Thyroid gland (tissue), 4 donors: Measurements from ENCODE around the gene DNAH3. TPM values are rescaled to one million over a fixed set of nuclear protein-coding genes. Genes with fewer than 3 reads are reported as not detected.
A peak's percentile ranks its signal among the peaks of the same experiment; 100 is the strongest.

Source experiments
- DNase-seq, 2 donors: peaks; one replicate each; pipeline ENCODE4 v3.0.0-alpha.2; 2019
- H3K27ac ChIP-seq, 3 donors: fragments of 200-600 bp; sonication (generic); 1 replicate in 2 of 3; 2 replicates in 1 of 3; pipeline ENCODE4 v1.5.1; 2016 to 2019; ENCODE audit warnings: mild to moderate bottlenecking in 1 of 3, moderate library complexity in 1 of 3
- H3K27me3 ChIP-seq: fragments of 200-600 bp; sonication (generic); one replicate; pipeline ENCODE4 v1.5.1; 2019
- H3K36me3 ChIP-seq, 2 donors: fragments of 200-600 bp; sonication (generic); one replicate each; pipeline ENCODE4 v1.5.1; 2016 to 2019
- H3K4me1 ChIP-seq, 2 donors: fragments of 200-600 bp; sonication (generic); one replicate each; pipeline ENCODE4 v1.5.1; 2017 to 2019
- H3K4me3 ChIP-seq, 3 donors: fragments of 200-600 bp; sonication (generic); replicated peaks in 1 of 3; 1 replicate in 2 of 3; 2 replicates in 1 of 3; pipeline ENCODE4 v1.5.1; 2016; ENCODE audit warnings: mild to moderate bottlenecking in 1 of 3
- H3K9me3 ChIP-seq: fragments of 200-600 bp; sonication (generic); one replicate; pipeline ENCODE4 v1.5.1; 2017
- POLR2A ChIP-seq, 2 donors: fragments of 450-650 bp; IDR thresholded peaks; one replicate each; pipeline ENCODE4 v1.6.1; 2017; ENCODE audit warnings: antibody characterized with exemption in 2 of 2, mild to moderate bottlenecking in 2 of 2, moderate library complexity in 1 of 2
- WGBS, 2 donors: methylation state at CpG; one replicate each; pipeline ENCODE4 v1.1.5; 2017; 5-methylcytosine and 5-hydroxymethylcytosine counted together
- intact Hi-C: fragments of 100-400 bp; cut with DNase I; formaldehyde crosslinking; loops from one replicate; pipeline ENCODE4 v1.15.1; 2023
- total RNA-seq, 4 donors: library from RNA; depleted of rRNA; stranded (reverse); fragments of >200 nt; gene quantifications; one replicate each; pipeline ENCODE4 v1.2.3, GENCODE V29; 2016
- TF ChIP-seq, protein P1 (sequence below), 6 experiments: fragments of 200-600 bp in 3 of 6; fragments of 450-650 bp in 3 of 6; sonication (generic) in 3 of 6; IDR thresholded peaks; one replicate each; pipeline ENCODE4 v1.5.1; 2016 to 2019; ENCODE audit warnings: antibody characterized with exemption in 6 of 6, mild to moderate bottlenecking in 2 of 6, inconsistent platforms in 1 of 6, moderate library complexity in 1 of 6

Gene DNAH3
- total RNA-seq, 4 donors from 2014 or later, result 0.15 TPM; not detected in 3

DNA sequence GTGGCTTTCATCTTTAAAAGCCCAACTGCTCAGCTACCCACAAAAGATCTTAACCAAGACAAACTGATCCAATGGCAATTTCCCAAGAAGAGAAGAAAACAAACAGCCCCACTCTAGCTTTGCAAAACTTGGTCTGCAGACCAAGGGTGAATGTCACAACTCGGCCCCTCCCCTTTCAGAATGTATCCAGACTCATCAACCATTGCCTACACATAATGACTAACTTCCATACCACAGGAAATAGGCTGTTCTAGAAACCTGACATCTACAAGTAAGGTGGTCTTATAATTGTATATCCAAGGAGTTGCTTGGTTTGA lies 266.4 kb downstream of the DNAH3 start:
- intact Hi-C loops, result no loop called here

DNA sequence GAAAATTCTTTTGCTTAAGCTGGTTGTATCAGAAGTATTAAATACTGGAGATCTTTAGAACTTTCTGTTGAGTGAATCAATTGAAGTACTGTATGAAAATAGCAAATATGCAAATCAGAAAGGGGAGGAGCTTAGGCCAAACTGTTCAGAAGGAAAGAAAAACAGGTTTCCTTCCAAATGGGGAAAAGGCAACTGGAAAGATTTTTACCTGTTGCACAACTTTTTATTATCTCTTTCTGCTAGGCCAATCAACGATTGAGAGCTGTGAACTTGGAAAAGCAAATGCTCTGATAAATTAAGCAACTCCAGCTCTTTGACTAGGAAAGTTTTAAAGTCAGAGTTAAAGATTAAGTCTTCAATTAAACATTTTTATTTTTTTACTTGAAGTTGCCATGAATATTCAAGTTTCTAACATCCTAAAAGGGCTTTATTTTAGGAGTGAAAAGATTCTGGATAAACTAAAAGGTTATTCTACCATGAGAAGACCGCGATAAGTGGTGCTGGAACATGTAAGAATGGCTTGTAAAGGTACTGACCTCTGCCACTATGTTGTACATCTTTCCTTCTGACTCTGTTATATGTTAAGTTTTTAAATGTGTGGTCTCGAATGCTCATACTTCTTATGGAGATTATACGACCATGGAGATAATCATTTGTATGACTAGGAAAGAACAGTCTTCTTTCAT lies 266.9 kb downstream of the DNAH3 start:
- Histone ChIP-seq H3K27ac (peak overlapping the region; percentile 34 to 54 (median 46)), H3K27me3 (no peaks in the 10 kb centered on the region), H3K36me3 (no peaks in the 10 kb centered on the region), H3K9me3 (no peaks in the 10 kb centered on the region), H3K4me3 (no peak overlapping the region), H3K4me1 (peaks cover 22 to 56% of the 10 kb centered on the region in 2 donors)
- intact Hi-C loops, result no loop called here
- DNase-seq, result no peak
- 72 to 74% methylated on average over 5 of the region's 5 CpGs for WGBS, 2 donors
- TF ChIP-seq POLR2A (IDR thresholded peaks at IDR 0.05), result no peak
- TF ChIP-seq, protein P1, sequence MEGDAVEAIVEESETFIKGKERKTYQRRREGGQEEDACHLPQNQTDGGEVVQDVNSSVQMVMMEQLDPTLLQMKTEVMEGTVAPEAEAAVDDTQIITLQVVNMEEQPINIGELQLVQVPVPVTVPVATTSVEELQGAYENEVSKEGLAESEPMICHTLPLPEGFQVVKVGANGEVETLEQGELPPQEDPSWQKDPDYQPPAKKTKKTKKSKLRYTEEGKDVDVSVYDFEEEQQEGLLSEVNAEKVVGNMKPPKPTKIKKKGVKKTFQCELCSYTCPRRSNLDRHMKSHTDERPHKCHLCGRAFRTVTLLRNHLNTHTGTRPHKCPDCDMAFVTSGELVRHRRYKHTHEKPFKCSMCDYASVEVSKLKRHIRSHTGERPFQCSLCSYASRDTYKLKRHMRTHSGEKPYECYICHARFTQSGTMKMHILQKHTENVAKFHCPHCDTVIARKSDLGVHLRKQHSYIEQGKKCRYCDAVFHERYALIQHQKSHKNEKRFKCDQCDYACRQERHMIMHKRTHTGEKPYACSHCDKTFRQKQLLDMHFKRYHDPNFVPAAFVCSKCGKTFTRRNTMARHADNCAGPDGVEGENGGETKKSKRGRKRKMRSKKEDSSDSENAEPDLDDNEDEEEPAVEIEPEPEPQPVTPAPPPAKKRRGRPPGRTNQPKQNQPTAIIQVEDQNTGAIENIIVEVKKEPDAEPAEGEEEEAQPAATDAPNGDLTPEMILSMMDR (IDR thresholded peaks at IDR 0.05), result no peak

More for the DNA sequence above, 266.4 kb downstream of the DNAH3 start:
- Histone ChIP-seq H3K27me3 (no peaks in the 10 kb centered on the region), H3K27ac (peak overlapping the region in 2 of 3 donors; percentile 46 to 54), H3K9me3 (no peaks in the 10 kb centered on the region), H3K4me1 (peaks cover 17 to 51% of the 10 kb centered on the region in 2 donors), H3K36me3 (no peaks in the 10 kb centered on the region), H3K4me3 (no peak overlapping the region)
- 59 to 71% methylated on average over 1 of the region's 1 CpG for WGBS, 2 donors
- DNase-seq, result no peak
- TF ChIP-seq, protein P1 (IDR thresholded peaks at IDR 0.05), result no peak
- no peak for TF ChIP-seq POLR2A (IDR thresholded peaks at IDR 0.05)

Other genes with a start within 250 kb of the DNAH3 start
- 10 to 100 TPM; 23.0 to 84.0 (median 68.2) TPM for gene LDAF1, start 7.8 kb upstream of the DNAH3 start, total RNA-seq
- gene ZP2, start 60.7 kb upstream of the DNAH3 start, total RNA-seq, result under 1 TPM in 1 of 4 donors, not detected in 3; 0.63 TPM
- gene ANKS4B, start 82.9 kb upstream of the DNAH3 start, total RNA-seq, result not detected
- gene CRYM, start 127.4 kb upstream of the DNAH3 start, total RNA-seq, result under 1 TPM in 1 of 4 donors, not detected in 3; 0.81 TPM